ENCODE results near the gene RNF6. TPM values are rescaled to one million over a fixed set of nuclear protein-coding genes. Genes with fewer than 3 reads are reported as not detected.

Gene RNF6
- total and polyA plus RNA-seq, 2 experiments from 2014 or later: 43.7 to 50.6 TPM

DNA sequence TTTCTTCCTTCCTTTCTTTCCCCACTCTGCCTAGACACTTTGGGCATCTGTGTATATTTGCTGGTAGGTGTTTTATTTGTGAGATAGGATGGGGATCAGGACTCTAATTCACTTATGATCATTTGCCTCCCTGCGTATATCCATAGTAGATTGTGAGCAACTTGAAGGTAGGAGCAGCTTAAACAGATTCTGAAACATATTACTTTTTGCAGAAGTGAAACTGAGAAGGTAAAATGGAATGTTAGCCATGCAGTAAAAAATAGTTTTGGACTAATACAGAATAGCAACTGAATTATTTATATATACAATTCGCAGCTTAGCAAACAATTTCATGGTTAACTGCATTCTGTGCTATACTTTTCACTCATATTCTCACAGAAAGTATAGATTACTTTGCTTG is 38.7 kb downstream of the RNF6 start:
- no peak for DNase-seq
- Histone ChIP-seq H2AFZ (no peak overlapping the region), H3K9me2 (ENCODE audit: insufficient read depth) (no peaks in the 10 kb centered on the region), H3K4me2 (ENCODE audit: unreplicated experiment) (no peak overlapping the region), H3F3A (ENCODE audit: insufficient read depth) (peaks cover 8% of the 10 kb centered on the region; the same call in 1 of the 2 replicates), H4K20me1 (ENCODE audit: insufficient read depth) (no peaks in the 10 kb centered on the region), H3K9me3 (ENCODE audit: low read depth) (no peaks in the 10 kb centered on the region), H3K27ac (no peak overlapping the region), H3K36me3 (ENCODE audit: low read depth) (no peaks in the 10 kb centered on the region), H3K27me3 (replicated peaks; ENCODE audit: insufficient read depth) (no peaks in the 10 kb centered on the region), H3K4me1 (ENCODE audit: insufficient read depth) (no peaks in the 10 kb centered on the region), H3K79me2 (ENCODE audit: insufficient read depth) (no peaks in the 10 kb centered on the region), H3K9ac (no peak overlapping the region), H3K4me3 (no peak overlapping the region)
- in situ Hi-C loops (cut with MboI): loop anchor here (5.0 to 25.0 kb wide), 3 partner anchors 311 to 704 kb away; no protein-coding TSS in a partner anchor
- WGBS, 2 experiments (ENCODE audit: low coverage in 1 of 2, low lambda C conversion rate in 2 of 2, missing lambda C conversion rate in 2 of 2): 71 to 77% methylated on average over 2 of the region's 2 CpGs
- TF ChIP-seq EZH2 (IDR thresholded peaks at IDR 0.05; ENCODE audit: insufficient read depth, poor library complexity, severe bottlenecking) (no peak), EZH2phosphoT487 (IDR thresholded peaks at IDR 0.05; ENCODE audit: insufficient read depth, low read depth) (no peak)

GRCh38 chr13:26179344-26179743 is 42.8 kb downstream of the RNF6 start:
- no peaks in the 10 kb centered on the region for H3K79me2 ChIP-seq (ENCODE audit: insufficient read depth)
- no peaks in the 10 kb centered on the region for H3K4me1 ChIP-seq (ENCODE audit: insufficient read depth)
- H3K27ac ChIP-seq: no peak overlapping the region
- WGBS, 2 experiments (ENCODE audit: low coverage in 1 of 2, low lambda C conversion rate in 2 of 2, missing lambda C conversion rate in 2 of 2): 29 to 36% methylated on average over 2 of the region's 2 CpGs
- H3K27me3 ChIP-seq (replicated peaks; ENCODE audit: insufficient read depth): no peaks in the 10 kb centered on the region
- in situ Hi-C loops (cut with MboI): loop anchor here (25.0 kb wide), 1 partner anchor 708 kb away; no protein-coding TSS in a partner anchor
- H3F3A ChIP-seq (ENCODE audit: insufficient read depth): no peaks in the 10 kb centered on the region
- H2AFZ ChIP-seq: no peak overlapping the region
- H3K36me3 ChIP-seq (ENCODE audit: low read depth): no peaks in the 10 kb centered on the region
- H3K4me3 ChIP-seq: no peak overlapping the region
- no peaks in the 10 kb centered on the region for H3K9me3 ChIP-seq (ENCODE audit: low read depth)
- no peaks in the 10 kb centered on the region for H4K20me1 ChIP-seq (ENCODE audit: insufficient read depth)
- H3K9me2 ChIP-seq (ENCODE audit: insufficient read depth): no peaks in the 10 kb centered on the region
- H3K9ac ChIP-seq: no peak overlapping the region
- no peak for DNase-seq
- H3K4me2 ChIP-seq (ENCODE audit: unreplicated experiment): no peak overlapping the region
- no peak for TF ChIP-seq EZH2phosphoT487 (IDR thresholded peaks at IDR 0.05; ENCODE audit: insufficient read depth, low read depth)
- TF ChIP-seq EZH2 (IDR thresholded peaks at IDR 0.05; ENCODE audit: insufficient read depth, poor library complexity, severe bottlenecking): no peak

- no peak overlapping the region for H3K4me2 ChIP-seq (ENCODE audit: unreplicated experiment)
- no peaks in the 10 kb centered on the region for H3K36me3 ChIP-seq (ENCODE audit: low read depth)
- no peak overlapping the region for H3K4me3 ChIP-seq
- no peaks in the 10 kb centered on the region for H4K20me1 ChIP-seq (ENCODE audit: insufficient read depth)
- H3K9me2 ChIP-seq (ENCODE audit: insufficient read depth): no peaks in the 10 kb centered on the region
- H3K9me3 ChIP-seq (ENCODE audit: low read depth): no peaks in the 10 kb centered on the region
- H3K4me1 ChIP-seq (ENCODE audit: insufficient read depth): no peaks in the 10 kb centered on the region
- no peak for DNase-seq
- in situ Hi-C loops (cut with MboI): no loop called here
- H3F3A ChIP-seq (ENCODE audit: insufficient read depth): no peaks in the 10 kb centered on the region
- WGBS, 2 experiments (ENCODE audit: low coverage in 1 of 2, low lambda C conversion rate in 2 of 2, missing lambda C conversion rate in 2 of 2): 61 to 63% methylated on average over 3 of the region's 3 CpGs
- no peak overlapping the region for H2AFZ ChIP-seq
- H3K9ac ChIP-seq: no peak overlapping the region
- H3K27me3 ChIP-seq (replicated peaks; ENCODE audit: insufficient read depth): 0 out of 2 replicates have a peak, but pooled peaks cover 7% of the 10 kb centered on the region
- no peak overlapping the region for H3K27ac ChIP-seq
- no peaks in the 10 kb centered on the region for H3K79me2 ChIP-seq (ENCODE audit: insufficient read depth)
- TF ChIP-seq EZH2 (IDR thresholded peaks at IDR 0.05; ENCODE audit: insufficient read depth, poor library complexity, severe bottlenecking) (no peak), EZH2phosphoT487 (IDR thresholded peaks at IDR 0.05; ENCODE audit: insufficient read depth, low read depth) (no peak)
Observed at GRCh38 chr13:26168835-26169234, 53.3 kb downstream of the RNF6 start.

DNA sequence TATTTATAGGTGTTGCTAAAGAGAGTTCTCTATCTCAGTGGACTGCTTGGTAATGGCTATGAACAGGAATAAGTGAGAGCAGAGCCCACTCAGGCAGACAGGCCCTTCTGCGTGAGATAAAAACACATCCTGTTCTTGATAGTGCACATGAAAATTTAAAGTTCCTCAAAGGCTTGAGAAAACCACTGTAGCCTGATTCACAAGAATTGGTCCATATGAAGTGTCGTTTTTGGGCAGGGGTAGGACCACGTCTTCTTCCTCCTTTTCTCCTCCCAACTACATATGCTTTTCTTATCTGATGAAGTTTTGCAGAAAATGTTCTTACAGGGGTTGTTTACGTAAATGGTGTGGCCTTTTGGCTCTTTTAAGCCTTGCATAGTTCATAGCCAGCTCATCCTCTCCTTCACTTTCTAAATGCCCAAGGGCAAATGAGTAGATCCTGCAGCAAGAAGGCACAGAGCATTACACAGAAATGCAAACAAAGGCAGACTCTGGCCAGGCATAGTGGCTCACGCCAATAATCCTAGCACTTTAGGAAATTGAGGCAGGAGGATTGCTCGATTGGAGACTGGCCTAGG is 53.8 kb downstream of the RNF6 start:
- no peaks in the 10 kb centered on the region for H3K9me3 ChIP-seq (ENCODE audit: low read depth)
- H3K4me1 ChIP-seq (ENCODE audit: insufficient read depth): no peaks in the 10 kb centered on the region
- peak; percentile 48 for DNase-seq
- no peaks in the 10 kb centered on the region for H3K36me3 ChIP-seq (ENCODE audit: low read depth)
- H4K20me1 ChIP-seq (ENCODE audit: insufficient read depth): no peaks in the 10 kb centered on the region
- no peak overlapping the region for H3K27ac ChIP-seq
- H3K4me2 ChIP-seq (ENCODE audit: unreplicated experiment): no peak overlapping the region
- H2AFZ ChIP-seq: no peak overlapping the region
- no peaks in the 10 kb centered on the region for H3F3A ChIP-seq (ENCODE audit: insufficient read depth)
- in situ Hi-C loops (cut with MboI): no loop called here
- no peaks in the 10 kb centered on the region for H3K79me2 ChIP-seq (ENCODE audit: insufficient read depth)
- H3K4me3 ChIP-seq: no peak overlapping the region
- TF ChIP-seq EZH2 (IDR thresholded peaks at IDR 0.05; ENCODE audit: insufficient read depth, poor library complexity, severe bottlenecking) (no peak), EZH2phosphoT487 (IDR thresholded peaks at IDR 0.05; ENCODE audit: insufficient read depth, low read depth) (no peak)
- 0 out of 2 replicates have a peak, but pooled peaks cover 9% of the 10 kb centered on the region for H3K27me3 ChIP-seq (replicated peaks; ENCODE audit: insufficient read depth)
- WGBS, 2 experiments (ENCODE audit: low coverage in 1 of 2, low lambda C conversion rate in 2 of 2, missing lambda C conversion rate in 2 of 2): 48% methylated on average over 6 of the region's 6 CpGs
- H3K9me2 ChIP-seq (ENCODE audit: insufficient read depth): no peaks in the 10 kb centered on the region
- no peak overlapping the region for H3K9ac ChIP-seq

Data from GM23248 (cell line).